CD4-positive, alpha-beta T cell treated with Interleukin-12 subunit alpha and Interleukin-12 subunit beta, for 1 hour (primary cell): ENCODE data around the gene TNFSF9.

Source experiments
- DNase-seq: peaks from one replicate; pipeline ENCODE4 v3.0.0-alpha.2; 2020

TNFSF9 gene, protein sequence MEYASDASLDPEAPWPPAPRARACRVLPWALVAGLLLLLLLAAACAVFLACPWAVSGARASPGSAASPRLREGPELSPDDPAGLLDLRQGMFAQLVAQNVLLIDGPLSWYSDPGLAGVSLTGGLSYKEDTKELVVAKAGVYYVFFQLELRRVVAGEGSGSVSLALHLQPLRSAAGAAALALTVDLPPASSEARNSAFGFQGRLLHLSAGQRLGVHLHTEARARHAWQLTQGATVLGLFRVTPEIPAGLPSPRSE

DNA sequence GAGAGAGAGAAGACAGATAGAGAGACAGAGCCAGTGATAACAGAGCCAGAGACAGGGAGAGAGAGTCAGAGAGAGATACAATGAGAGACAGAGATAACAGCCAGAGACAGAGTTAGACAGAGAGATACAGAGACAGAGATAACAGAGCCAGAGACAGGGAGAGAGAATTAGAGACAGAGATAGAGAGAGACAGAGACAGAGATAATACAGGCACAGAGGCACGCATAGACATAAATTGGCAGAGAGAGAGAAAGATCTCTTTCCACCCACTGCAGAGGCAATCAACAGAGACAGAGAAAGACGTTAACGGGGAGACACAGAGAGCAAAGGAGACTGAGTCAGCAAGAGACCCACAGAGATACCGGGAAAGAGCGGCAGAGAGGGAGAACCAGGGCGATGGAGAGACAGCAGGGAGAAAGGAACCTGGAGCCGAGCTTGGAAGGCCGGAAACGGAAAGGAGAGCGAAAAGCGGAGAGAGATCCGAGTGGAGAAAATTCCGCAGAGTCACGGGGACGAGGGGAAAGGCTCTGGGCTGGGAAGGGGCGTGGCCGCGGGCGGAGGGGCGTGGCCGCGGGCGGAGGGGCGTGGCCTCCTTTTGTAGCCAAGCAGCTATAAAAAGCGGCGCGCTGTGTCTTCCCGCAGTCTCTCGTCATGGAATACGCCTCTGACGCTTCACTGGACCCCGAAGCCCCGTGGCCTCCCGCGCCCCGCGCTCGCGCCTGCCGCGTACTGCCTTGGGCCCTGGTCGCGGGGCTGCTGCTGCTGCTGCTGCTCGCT is at the start of gene TNFSF9:
TSS of gene TNFSF9 (plus strand) at position 641 of the 777 bp plus-strand sequence. CDS start at position 652, 11 bp downstream.
- DNase-seq, result peak; percentile 88

DNA sequence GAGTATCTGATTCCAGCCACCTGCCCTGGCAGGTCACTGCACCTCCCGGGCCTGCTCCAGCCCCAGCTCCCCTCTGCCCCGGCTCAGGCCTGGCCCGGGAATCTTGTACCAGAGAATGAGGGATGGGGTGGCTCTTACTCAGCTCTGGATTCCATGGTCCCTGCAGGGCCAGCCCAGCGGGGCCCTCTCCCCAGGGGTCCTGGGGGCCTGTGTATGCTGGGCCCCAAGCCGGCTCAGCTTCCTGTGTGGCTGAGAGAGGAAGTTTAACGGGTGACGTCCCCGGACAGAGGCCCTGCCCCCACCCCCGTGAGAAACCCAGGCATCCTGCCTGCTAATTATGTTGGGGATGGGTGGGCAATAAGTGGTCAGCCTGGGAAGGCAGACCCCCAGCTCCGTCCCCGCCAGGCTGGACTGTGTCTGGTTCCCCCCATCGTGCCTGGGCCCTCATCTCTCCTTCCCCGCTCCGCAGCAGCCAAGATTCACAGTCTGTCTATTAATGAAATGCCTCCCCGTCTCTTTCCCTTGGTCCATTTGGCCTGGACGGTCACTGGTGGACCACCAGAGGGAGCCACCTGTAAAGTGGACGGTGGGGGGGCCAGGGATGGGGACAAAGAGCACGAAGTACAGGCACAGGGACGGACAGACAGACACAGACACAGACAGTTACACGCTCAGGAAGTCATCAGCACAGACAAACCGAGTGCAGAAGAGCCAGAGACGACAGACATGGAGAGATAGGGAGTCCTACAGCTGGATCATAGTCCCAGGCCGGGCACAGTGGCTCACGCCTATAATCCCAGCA is 49.1 kb upstream of the TNFSF9 start, which contains the start of gene DENND1C:
TSS of gene DENND1C (minus strand) at position 247 of the 802 bp plus-strand sequence. CDS start at position 155, 92 bp downstream.
- peak; percentile 78 for DNase-seq

DNA sequence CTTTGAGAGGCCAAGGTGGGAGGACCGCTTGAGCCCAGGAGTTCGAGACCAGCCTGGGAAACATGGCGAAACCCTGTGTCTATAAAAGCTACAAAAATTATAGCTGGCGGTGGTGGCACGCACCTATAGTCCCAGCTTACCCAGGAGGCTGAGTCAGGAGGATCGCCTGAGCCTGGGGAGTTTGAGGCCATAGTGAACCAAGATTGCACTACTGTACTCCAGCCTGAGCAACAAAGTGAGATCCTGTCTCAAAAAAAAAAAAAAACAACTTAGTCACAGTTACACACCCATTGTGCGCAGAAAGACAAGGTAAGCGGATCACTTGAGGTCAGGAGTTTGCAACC is 48.5 kb upstream of the TNFSF9 start:
- no peak for DNase-seq

DNA sequence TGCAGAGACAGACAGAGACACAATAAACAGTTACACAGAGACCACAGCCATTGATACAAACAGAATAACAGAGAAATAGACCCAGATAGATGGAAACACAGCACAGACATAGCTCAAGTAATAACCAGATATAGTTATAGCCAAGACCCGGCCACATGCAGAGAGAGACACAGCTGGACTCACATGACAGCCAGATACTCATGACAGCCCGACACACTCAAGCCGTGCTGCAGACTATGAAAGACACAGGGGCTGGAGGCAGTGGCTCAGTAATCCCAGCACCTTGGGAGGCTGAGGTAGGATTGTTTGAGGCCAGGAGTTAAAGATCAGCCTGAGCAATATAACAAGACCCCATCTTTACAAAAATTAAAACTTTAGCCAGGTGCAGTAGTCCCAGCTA is 47.6 kb upstream of the TNFSF9 start:
- DNase-seq, result no peak

DNA sequence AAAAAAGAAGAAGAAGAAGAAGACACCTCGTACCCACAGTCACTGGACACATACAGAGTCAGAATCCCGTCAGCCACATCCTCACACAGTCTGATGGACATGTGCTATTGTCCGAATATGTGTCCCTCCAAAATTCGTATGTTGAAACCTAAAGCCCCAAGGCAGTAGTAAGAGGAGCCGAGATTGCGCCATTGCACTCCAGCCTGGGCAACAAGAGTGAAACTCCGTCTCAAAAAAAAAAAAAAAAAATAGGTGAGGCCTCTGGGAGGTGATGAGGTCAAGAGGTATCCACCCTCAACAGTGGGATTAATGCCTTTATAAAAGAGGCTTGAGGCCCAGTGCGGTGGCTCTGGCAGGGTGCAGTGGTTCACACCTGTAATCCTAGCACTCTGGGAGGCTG is 46.6 kb upstream of the TNFSF9 start:
- DNase-seq, result no peak

DNA sequence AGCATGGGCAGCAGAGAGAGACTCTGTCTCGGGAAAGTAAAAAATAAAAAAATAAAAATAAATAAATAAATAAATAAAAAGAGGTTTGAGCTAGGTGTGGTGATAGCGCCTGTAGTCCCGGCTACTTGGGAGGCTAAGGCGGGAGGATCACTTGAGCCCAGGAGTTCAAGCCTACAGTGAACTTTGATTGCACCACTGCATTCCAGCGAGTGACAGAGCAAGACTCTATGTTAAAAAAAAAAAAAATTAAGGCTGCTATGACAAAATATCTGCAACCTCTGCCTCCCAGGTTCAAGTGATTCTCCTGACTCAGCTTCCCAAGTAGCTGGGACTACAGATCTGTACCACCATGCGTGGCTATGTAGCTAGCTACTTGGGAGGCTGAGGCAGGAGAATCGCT is 46.0 kb upstream of the TNFSF9 start:
- DNase-seq, result no peak

DNA sequence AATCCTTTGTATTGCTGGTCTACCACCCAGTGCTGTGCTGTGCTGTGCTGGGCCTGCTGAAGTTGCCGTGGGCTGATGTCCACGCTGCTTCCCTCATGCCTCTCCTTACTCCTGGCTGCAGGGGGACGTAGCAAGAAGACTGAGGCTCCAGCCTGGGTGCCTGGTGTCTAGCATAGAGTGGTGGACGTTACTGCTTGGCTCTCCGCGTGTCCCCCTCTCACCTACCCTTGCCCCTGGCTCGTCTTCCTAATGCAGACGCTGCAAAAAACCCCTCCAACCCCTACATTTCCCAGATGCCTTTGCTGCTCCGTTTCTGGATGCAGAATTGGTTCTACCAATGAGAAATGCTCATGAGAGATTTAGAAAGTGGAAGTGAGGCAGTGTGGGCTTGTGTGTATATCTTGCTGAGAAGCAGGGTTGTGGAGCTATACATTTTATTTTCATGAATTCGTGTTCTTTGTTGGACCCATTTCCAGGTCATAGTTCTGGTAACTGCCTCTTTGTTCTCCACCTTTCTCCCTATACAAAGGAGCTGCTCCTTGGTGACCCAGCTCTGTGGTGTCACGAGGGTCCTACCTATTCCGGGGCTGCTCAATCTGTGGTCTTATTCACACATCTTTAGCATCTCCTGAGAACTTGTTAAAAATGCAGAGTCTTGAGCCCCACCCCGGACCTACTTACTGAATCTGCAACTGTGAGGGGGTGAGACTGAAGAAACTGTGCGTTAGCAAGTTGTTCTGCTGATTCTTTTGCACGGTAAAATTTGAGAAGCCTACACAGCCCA is 41.4 kb upstream of the TNFSF9 start:
- peak; percentile 28 for DNase-seq

DNA sequence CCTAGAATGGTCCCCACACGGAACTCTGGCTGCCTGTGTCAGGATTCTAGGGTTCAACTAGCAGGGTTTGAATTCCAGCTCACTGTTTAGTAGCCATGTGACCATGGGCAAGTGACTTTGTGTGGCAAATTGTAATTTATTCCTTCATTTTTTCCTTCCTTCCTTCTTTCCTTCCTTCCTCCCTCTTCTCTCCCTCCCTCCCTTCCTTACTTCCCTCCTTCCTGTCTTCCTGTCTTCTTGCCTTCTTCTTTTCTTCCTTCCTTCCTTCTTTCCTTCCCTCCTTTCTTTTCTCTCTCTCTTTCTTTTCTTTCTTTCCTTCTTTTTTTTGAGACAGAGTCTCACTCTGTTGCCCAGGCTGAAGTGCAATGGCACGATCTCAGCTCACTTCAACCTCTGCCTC is 40.7 kb upstream of the TNFSF9 start:
- DNase-seq, result no peak

DNA sequence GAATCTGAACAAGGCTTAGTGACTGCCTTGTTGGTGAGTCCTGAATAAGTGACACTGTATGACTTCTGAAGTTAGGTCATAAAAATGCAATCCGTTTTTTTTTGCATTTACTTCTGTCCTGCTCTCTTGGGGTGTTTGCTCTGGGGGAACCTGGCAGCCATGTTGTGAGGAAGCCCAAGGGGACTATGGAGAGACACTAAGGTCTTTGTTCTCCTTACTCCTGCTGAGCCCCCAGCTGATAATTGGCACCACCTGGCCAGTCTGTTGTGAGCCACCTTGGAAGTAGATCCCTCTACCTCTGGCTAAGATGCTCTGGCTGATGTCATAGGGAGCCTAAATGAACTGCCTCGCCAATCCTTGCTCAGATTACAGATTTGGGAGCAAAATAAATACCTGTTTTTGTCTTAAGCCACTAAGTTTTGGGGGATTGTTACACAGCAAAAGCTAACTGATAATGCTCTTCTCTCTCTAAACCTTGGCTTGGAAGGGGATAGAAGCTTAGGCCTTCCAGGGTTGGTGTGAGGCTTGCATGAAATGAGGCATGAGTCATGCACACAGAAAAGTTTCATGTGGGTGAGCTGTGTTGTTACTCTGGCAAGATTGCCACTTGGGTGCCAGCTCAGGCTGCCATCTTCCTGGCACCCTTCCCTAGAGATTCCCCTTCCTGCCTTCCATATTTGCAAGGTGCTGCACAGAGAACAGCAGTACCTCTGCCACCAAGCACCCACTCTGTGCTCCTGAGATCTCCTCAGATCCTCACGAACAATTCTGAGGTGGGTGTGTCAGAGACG is 38.8 kb upstream of the TNFSF9 start:
- DNase-seq, result no peak

DNA sequence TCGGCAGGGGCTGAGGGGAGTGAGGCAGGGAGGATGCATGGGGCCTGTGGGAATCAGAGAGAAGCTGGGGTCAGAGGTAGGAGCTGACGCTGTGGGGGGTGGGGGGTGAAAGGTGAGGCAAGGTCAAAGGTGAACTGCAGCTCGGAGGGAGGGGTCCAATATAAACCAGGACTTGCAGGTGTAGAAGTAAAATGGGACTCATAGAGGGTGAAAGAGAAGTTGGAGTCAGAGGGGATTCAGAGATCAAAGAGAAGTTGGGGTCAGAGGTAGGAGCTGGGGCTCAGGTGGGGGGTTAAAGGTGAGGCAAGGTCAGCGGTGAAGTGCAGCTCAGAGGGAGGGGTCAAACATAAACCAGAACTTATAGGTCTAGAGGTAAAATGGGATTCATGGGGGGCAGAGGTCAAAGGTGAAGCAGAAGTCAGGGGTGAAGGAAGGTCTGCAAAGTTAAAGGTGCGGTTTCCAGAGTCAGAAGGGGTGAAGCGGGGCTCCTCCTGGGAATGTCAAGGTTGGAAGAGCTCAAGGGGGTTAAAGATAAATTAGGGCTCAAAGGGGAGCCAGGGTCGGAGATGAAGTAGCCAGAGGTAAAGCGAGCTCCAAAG is 36.3 kb upstream of the TNFSF9 start:
- no peak for DNase-seq

DNA sequence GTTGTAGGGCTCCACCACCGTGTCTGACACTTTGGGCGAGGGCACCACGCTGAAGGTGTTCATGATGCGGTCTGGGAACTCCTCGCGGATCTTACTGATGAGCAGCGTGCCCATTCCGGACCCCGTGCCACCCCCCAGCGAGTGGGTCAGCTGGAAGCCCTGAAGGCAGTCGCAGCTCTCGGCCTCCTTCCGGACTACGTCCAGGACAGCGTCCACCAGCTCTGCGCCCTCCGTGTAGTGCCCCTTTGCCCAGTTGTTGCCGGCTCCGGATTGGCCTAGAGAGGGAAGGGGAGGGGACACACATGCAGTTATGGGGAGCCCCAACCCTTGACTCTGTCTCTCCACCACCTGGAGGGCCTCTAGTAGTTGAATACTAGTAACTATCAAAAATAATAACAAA is 34.9 kb upstream of the TNFSF9 start:
- DNase-seq, result no peak

DNA sequence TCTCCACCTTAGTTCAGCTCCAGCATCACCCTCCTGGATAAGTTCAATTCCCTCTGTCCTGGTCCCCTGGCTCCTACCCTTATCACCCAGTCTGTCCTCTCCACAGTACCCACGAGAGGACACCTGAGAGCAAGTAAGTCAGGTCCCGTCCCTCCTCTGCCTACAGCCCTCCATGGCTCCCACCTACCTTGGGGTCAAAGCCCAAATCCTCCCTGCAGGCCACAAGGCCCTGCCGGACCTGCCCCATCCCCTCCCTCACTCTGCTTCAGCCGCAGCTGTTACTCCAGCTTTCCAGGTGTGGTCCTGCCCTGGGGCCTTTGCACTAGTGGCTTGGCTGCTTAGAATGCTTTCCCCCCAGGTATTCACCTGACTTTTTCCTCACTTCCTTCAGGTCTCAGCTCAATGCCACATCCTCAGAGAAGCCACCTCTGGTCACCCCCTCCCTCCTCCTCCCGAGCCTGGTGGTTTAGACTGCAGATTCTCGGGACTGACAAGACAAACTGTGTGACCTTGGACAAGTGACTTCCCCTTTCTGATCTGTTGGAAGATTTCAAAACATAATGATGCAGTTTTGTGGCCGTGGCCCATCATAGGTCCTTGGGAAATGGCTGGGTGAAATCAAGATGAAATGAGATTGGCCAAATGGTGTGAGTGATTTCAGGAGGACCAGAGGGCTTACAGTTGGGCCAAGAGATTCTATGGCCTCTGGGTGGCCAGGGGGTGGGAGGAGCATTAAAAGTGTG is 32.4 kb upstream of the TNFSF9 start:
- no peak for DNase-seq

DNA sequence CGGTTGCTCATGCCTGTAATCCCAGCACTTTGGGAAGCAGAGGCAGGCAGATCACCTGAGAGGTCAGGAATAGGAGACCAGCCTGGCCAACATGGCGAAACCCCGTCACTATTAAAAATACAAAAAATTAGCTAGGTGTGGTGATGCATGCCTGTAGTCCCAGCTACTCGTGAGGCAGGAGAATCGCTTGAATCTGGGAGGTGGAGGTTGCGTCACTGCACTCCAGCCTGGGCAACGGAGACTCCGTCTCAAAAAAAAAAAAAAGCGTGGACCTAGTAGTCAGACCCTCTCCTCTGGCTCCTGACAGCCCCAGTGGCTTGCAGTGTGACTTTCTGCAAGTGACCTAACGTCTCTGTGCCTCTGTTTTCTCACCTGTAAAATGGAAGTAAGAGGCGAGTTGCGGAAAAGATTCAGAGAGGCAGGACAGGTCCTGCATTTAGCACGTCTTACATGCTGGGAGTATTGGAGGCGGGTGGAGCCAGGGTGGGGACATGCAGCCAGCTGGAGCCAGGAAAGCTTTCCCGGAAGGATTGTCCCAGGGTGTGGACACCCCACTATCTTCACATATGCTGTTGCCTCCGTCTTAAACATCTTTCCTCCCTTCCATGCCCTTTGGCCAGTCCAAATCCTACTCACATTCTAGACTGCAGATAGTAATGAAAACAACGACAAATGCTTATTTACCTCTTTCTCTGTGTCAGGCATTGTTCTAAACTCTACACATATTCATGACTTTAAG is 31.6 kb upstream of the TNFSF9 start:
- no peak for DNase-seq

DNA sequence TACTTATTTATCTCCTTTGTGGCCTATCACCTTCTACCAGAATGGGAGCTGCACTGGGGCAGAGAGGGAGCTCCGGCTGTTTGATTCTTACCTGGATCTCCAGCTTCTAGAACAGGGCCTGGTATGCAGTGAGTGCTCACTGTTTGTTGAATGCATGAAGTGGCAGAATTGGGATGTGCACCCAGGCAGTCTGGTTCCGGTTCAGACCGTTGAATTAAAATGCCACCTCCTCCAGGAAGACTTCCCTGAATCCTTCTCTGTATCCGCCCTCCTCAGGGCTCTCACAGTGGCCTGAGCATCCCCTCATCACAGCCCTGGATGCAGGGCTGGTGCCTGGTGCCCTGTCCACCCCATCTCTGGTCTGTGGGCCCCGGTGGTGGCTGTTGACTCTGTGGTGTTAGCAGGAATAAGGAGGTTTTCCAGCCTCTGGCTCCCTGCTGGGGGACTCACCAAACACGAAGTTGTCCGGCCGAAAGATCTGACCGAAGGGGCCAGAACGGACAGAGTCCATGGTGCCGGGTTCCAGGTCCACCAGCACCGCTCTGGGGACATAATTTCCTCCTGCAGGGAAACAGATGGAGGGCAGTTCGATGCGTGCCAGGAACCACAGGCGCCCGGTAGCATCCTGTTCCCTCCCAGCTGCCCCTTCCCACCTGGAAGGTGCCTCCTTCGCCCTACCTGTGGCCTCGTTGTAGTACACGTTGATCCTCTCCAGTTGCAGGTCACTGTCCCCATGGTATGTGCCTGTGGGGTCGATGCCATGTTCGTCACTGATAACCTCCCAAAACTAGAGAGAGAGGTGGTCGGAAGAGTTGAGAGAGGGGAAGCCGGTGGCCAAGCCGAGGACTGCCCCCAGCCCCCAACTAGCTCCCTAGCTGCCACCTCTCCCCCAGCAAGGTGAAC is 29.7 kb upstream of the TNFSF9 start:
- no peak for DNase-seq

DNA sequence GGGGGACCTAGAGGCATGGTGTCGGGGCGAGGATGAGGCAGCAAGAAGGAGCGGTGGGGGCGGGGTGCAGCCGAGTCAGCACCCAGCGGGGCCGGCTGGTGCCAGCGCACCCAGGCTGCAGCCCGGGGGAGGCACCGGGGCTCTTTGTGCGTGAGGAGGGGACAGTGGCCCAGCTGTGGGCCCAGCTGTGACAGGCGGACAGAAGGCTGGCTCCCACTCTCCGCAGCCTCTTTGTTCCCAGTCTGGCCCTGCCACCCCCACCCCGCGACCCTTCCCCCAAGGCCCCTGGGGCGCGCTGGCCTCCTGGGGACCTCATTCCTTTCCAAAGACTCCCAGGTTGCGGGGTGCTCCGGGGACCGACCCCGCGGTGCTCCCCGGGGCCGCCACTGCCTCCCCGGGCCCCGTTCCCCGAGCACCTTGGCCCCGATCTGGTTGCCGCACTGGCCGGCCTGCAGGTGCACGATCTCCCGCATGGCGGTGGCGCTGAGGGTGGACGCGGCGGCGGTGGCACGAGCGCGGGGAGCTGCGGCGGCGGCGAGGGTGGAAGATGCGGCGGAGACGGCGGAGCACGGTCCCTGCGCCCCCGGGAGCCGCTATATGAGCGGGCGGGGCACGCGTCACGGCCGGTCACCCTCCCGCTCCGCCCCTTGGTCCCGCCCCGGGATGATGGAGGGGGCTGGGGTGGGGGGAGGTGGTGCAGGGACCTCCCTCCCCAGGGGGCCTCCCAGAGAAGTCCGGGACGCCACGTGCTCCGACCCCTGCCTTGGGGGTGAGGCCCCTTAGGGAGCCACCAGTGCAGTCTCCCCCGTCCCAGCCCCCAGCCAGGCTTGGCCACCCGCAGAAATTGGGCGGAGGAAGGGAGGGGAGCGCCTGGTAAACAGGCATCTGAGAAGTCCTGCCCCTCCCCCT is 28.8 kb upstream of the TNFSF9 start, which contains the start of gene TUBB4A:
TSS of gene TUBB4A (minus strand) at position 570 of the 909 bp plus-strand sequence. CDS start at position 473, 97 bp downstream.
- peak; percentile 53 for DNase-seq

DNA sequence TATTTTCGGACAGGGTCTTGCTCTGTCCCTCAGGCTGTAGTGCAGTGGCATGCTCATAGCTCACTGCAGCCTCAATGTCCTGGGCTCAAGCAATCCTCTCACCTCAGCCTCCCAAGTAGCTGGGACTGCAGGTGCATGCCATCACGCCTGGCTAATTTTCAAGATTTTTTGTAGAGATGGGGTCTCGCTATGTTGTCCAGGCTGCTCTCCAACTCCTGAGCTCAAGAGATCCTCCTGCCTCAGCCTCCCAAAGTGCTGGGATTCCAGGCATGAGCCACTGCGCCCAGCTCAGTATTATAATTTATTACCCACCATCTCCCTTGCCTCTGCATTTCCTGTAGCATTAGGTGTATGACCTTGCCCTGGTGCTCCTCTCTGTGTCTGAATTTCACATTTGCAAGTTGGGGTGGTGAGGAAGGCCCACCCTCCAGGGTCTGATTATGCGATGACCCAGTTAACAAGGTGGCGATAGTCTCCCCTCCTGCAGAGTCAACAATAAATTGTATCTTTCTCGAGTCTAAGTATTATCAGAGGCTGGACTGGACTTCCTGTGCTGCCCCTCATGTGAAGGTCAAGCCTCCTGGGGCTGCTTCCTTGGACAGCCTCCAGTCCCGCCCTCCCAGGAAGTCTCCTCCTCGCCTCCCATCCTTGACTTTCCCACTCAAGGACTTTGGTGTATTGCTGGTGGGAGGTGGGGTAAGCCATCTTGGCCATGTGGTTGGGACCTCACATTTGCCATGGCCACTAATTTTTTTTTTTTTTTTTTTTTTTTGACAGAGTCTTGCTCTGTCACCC is 27.2 kb upstream of the TNFSF9 start:
- no peak for DNase-seq
